ENCODE data around the gene OR12D2.
"Not testable (repeated sequence)": the region's sequence is repeated elsewhere in the genome, so short reads cannot be mapped to it uniquely, and the experiment has no call there.

Gene OR12D2

GRCh38 chr6:29395331-29395730 lies at the start of gene OR12D2:
OR12D2 (plus strand) TSS chr6:29395631; CDS start chr6:29396700, 1,069 bp downstream.
- no peak for DNase-seq

GRCh38 chr6:29349348-29349747 lies 46.1 kb upstream of the OR12D2 start:
- DNase-seq = not testable (repeated sequence)

- DNase-seq = no peak
Measured at GRCh38 chr6:29354980-29355379, 40.5 kb upstream of the OR12D2 start.

GRCh38 chr6:29355603-29356002 lies 39.8 kb upstream of the OR12D2 start:
- DNase-seq = no peak

GRCh38 chr6:29368765-29369164 lies 26.7 kb upstream of the OR12D2 start, which contains the start of gene OR5V1:
OR5V1 (minus strand) TSS chr6:29368865; CDS start chr6:29356195, 12,670 bp downstream.
- DNase-seq = no peak

- DNase-seq = no peak
Measured at GRCh38 chr6:29375191-29375590, 20.2 kb upstream of the OR12D2 start, which contains the start of gene OR12D3. OR12D3 (minus strand) TSS chr6:29375291; CDS start chr6:29375287, 4 bp downstream.

GRCh38 chr6:29376003-29376402 lies 19.4 kb upstream of the OR12D2 start:
- DNase-seq = no peak

- no peak for DNase-seq
Measured at GRCh38 chr6:29388533-29388932, 6.9 kb upstream of the OR12D2 start.

GRCh38 chr6:29399525-29399924 lies 4.1 kb downstream of the OR12D2 start:
- DNase-seq = no peak

- DNase-seq = no peak
Measured at GRCh38 chr6:29403801-29404200, 8.4 kb downstream of the OR12D2 start.

- DNase-seq = no peak
Measured at GRCh38 chr6:29414588-29414987, 19.2 kb downstream of the OR12D2 start, which contains the start of gene OR12D1. OR12D1 (plus strand) TSS chr6:29414928.

GRCh38 chr6:29419516-29419915 lies 24.1 kb downstream of the OR12D2 start:
- DNase-seq = no peak

- no peak for DNase-seq
Measured at GRCh38 chr6:29424168-29424567, 28.7 kb downstream of the OR12D2 start.

GRCh38 chr6:29424575-29424974 lies 29.1 kb downstream of the OR12D2 start:
- no peak for DNase-seq

- no peak for DNase-seq
Measured at GRCh38 chr6:29425075-29425474, 29.6 kb downstream of the OR12D2 start.

- no peak for DNase-seq
Measured at GRCh38 chr6:29426654-29427053, 31.2 kb downstream of the OR12D2 start.

GRCh38 chr6:29436730-29437129 lies 41.3 kb downstream of the OR12D2 start:
- not testable (repeated sequence) for DNase-seq

GRCh38 chr6:29439006-29439405 lies 43.6 kb downstream of the OR12D2 start, which contains the start of gene OR10C1:
OR10C1 (plus strand) TSS chr6:29439306; CDS start chr6:29440016, 710 bp downstream.
- DNase-seq = no peak

GRCh38 chr6:29442719-29443118 lies 47.3 kb downstream of the OR12D2 start:
- no peak for DNase-seq

- DNase-seq = not testable (repeated sequence)
Measured at GRCh38 chr6:29444031-29444430, 48.6 kb downstream of the OR12D2 start.

Measured in T1000 (cell line).